ENCODE measurements around the gene NPPA.
A peak's percentile ranks its signal among the peaks of the same experiment; 100 is the strongest.
"Not testable (repeated sequence)": the region's sequence is repeated elsewhere in the genome, so short reads cannot be mapped to it uniquely, and the experiment has no call there.

NPPA gene

GRCh38 chr1:11847667-11848372 is at the start of gene NPPA:
NPPA (minus strand) TSS chr1:11847783; CDS start chr1:11847684, 99 bp downstream.
- no peak for DNase-seq (ENCODE audit: low spot score)

GRCh38 chr1:11894501-11894900 is 46.9 kb upstream of the NPPA start:
- DNase-seq (ENCODE audit: low spot score): not testable (repeated sequence)

- no peak for DNase-seq (ENCODE audit: low spot score)
Measured at GRCh38 chr1:11893907-11894251, 46.3 kb upstream of the NPPA start.

- no peak for DNase-seq (ENCODE audit: low spot score)
Measured at GRCh38 chr1:11891433-11892186, 44.0 kb upstream of the NPPA start.

- no peak for DNase-seq (ENCODE audit: low spot score)
Measured at GRCh38 chr1:11888877-11889208, 41.3 kb upstream of the NPPA start.

- no peak for DNase-seq (ENCODE audit: low spot score)
Measured at GRCh38 chr1:11888206-11888876, 40.8 kb upstream of the NPPA start.

DNA sequence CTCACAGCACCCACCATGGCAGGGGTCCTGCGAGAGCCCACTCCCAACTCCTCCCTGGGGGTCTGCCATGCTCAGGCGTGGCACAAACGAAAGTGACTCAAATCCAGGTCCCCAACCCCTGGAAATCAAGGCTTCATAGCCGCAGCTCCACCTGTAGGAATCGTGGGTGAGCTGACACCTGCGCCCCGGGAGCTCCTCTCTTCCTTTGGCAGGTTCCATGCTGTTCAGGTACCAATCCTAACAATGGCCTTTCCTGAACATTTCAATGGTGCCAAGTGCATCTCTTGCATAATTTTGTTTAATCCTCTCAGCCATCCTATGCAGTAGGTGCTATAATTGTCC is 40.1 kb upstream of the NPPA start:
- DNase-seq (ENCODE audit: low spot score): no peak

DNA sequence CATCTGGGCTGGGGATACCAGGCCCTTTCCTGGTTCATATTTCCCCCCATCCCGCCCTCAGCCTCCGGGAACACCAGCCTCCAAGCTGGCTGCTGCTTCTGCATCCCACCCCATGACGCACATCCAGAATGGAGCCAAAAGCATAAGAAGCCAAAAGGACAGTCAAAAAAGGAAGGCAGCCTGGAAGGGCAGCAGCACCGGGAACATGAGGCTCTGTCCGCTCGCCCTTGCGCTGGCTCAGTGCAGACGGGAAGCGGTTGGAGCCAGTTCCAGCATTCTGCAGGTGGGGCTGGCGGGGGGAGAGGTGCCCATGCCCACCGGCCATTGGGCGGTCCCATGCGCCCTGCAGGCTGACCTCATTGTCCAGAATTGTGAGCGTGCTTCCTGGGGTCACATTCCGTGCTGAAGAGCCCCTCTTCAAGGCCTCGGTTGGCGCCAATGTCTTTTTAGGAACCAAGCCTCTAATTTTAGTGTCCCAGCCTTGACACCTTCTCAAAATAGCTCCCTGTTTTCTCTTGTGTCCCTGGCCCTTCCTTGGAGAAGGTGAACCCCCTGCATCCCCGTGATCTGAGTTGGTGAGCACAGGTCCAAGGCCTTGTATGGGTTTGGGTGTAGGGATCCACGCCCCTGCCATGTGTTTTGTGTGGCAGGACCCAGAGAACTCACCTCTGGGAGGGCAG is 39.5 kb upstream of the NPPA start:
- no peak for DNase-seq (ENCODE audit: low spot score)

DNA sequence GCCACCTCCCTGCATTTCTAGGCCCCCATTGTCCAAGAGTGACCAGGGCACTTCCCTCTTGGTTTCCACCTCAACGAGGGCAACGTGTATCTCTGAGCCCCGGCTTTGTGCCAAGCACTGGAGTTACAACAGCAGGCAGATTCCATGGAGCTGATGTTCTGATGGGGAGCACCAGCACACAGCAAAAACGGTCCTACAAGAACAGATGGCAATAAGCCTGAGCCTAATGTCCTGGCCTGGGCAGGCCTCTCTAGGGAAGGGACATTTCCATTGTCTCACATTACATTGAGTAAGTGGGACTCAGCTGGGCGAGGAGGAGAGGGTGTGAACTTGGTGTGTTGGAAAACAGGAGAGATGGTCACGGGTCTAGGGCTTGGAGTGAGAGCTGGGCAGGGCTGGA is 38.3 kb upstream of the NPPA start:
- DNase-seq (ENCODE audit: low spot score): no peak

GRCh38 chr1:11882814-11883538 is 35.4 kb upstream of the NPPA start:
- DNase-seq (ENCODE audit: low spot score): no peak

GRCh38 chr1:11881749-11882441 is 34.3 kb upstream of the NPPA start:
- no peak for DNase-seq (ENCODE audit: low spot score)

- DNase-seq (ENCODE audit: low spot score): peak; percentile 55
Measured at GRCh38 chr1:11880911-11881748, 33.5 kb upstream of the NPPA start.

- no peak for DNase-seq (ENCODE audit: low spot score)
Measured at GRCh38 chr1:11880181-11880575, 32.6 kb upstream of the NPPA start.

GRCh38 chr1:11879311-11880180 is 32.0 kb upstream of the NPPA start:
- no peak for DNase-seq (ENCODE audit: low spot score)

GRCh38 chr1:11878891-11879190 is 31.3 kb upstream of the NPPA start:
- no peak for DNase-seq (ENCODE audit: low spot score)

DNA sequence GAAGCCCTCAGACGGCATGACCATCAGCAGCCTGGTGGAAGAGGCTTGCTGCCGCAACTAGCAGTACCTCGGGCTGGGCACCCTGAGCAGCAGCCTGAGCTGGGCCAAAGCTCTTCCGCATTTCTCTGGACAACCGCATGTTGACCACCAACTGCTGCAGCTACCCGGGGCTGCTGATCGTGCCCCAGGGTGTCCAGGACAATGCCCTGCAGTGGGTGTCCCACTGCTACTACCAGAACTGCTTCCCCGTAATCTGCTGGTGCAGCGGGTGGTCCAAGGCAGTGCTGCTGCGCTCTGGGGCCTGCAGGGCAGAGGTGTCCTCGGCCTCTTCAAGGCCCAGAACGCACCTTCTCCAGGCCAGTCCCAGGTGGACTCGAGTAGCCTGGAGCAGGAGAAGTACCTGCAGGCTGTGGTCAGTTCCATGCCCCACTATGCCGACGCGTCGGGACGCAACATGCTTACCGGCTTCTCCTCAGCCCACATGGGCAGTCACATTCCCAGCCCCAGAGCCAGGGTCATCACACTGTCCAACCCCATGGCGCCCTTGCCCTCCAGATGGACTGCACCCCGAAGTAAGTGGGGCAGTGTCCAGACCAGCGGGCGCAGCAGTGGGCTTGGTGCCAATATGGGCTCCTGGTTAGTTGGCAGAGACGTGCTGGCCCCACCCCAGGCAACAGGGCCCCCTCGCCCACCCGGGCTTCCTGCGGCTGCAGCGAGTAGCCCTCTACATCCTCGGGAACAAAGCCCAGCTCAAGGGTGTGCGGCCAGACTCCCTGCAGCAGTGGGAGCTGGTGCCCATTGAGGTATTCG is 30.7 kb upstream of the NPPA start:
- no peak for DNase-seq (ENCODE audit: low spot score)

DNA sequence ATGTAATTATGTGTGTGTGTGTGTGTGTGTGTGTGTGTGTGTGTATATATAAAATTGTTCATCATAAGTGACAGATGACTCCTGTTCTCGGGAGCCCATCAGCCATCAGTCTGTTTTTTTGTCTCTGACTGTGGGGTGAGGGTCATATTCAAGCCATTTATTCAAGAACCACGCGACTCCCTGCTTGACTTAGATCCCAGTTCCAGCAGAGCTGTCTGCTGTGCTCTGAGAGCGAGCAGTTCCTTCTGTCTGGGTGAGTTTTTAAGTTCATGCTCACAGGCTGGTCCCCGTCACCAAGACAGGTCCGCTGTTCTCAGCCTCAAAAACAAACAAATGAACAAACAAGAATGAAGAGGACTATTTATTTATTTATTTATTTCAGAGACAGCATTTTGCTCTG is 29.5 kb upstream of the NPPA start:
- no peak for DNase-seq (ENCODE audit: low spot score)

DNA sequence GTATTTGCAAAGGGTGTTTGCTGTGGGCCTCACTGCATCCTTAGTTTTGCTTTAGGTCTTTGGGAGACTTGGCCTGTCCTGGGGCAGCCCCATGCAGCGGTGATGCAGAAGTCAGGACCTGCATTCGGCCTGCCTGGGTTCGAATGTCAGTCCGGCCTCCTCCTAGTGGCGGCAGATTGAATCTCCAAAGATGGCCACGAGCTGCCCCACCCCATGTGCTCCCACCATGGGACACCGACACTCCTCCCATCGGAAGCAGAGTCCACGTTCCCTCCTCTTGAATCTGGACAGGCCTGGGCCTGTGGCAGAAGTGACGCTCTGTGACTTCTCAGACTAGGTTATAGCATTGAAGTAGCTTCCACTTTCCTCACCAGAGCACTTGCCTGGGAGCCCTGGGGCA is 27.5 kb upstream of the NPPA start:
- DNase-seq (ENCODE audit: low spot score): no peak

- no peak for DNase-seq (ENCODE audit: low spot score)
Measured at GRCh38 chr1:11874624-11875023, 27.0 kb upstream of the NPPA start.
